ENCODE results near the gene RPRD1B. TPM values are rescaled to one million over a fixed set of nuclear protein-coding genes. Genes with fewer than 3 reads are reported as not detected.

Gene RPRD1B
- total and polyA plus RNA-seq, 2 donors (not counting 3 experiments of a cell fraction or from before 2014, with no cell fraction given), result 13.0 to 29.3 TPM

DNA sequence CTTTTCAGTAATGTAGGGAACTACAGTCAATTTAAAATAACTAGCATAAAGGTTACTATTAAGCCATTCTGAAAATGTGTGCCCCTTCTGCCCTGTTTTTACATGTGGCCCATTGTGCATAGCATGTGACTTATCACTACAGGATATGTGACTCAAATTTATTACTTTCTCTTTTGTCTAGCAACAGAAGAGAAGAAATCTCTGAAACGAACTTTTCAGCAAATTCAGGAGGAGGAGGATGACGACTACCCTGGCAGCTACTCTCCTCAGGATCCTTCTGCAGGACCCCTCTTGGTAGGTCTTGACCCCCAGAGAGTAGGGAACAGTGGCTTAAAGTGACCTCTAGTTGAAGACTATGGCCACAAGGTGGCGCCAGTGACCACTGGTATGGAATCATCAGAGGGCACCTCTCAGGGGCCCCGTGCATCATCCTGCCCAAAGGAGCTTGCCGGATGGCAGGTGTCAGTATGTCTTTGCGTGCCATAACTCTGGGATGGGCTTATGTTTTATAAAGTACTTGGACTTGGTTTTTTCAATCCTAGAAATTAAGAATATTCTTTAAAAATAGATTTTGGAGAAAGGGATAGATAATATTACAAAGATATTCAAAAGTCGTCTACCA lies 23.9 kb downstream of the RPRD1B start:
- ChIA-PET POLR2A (interaction anchor here (0.7 to 1.2 kb wide), 4 partner anchors 68 to 243 kb away, joined by 3 to 4 read pairs (median 3); no protein-coding TSS in a partner anchor), CTCF (interaction anchor here (0.5 to 5.9 kb wide), 47 partner anchors 9 to 493 kb away, joined by 3 to 130 read pairs (median 5); partner anchors contain the start of gene TGM2)
- peak overlapping the region; percentile 71 for H3K27ac ChIP-seq (ENCODE audit: insufficient read depth, low read depth, low read length)
- no peak overlapping the region for H3K4me3 ChIP-seq (replicated peaks in 1 of 3; ENCODE audit: insufficient read depth in 1 of 3, low read depth in 1 of 3, low read length in 3 of 3)
- intact Hi-C loops (cut with micrococcal nuclease), result loop anchor here (1.0 to 10.0 kb wide), 7 partner anchors 95 to 493 kb away; partner anchors contain the start of genes TGM2 and VSTM2L
- FAIRE-seq (peak; percentile 70), DNase-seq (ENCODE audit: low read depth, low spot score) (peak; percentile 84)
- TF ChIP-seq EZH2 (IDR thresholded peaks at IDR 0.05; ENCODE audit: borderline replicate concordance, low read depth, low read length, severe bottlenecking) (no peak), JUN (IDR thresholded peaks at IDR 0.05; ENCODE audit: borderline replicate concordance, insufficient read depth, insufficient read length, low read depth) (peak; percentile 34), POLR2AphosphoS5 (IDR thresholded peaks at IDR 0.05; ENCODE audit: insufficient read depth, low read depth, low read length) (no peak), POLR2A (IDR thresholded peaks at IDR 0.05; ENCODE audit: low read depth, low read length) (no peak), MAX (IDR thresholded peaks at IDR 0.05; ENCODE audit: insufficient read depth, insufficient read length) (no peak), FOS (IDR thresholded peaks at IDR 0.05; ENCODE audit: borderline replicate concordance, insufficient read depth, low read length) (peak; percentile 41), GATA2 (IDR thresholded peaks at IDR 0.05; ENCODE audit: insufficient read depth, insufficient read length, low read depth, low read length) (no peak), MYC (IDR thresholded peaks at IDR 0.05; ENCODE audit: low read depth, low read length) (peak; percentile 54)
- TF ChIP-seq, protein P1, sequence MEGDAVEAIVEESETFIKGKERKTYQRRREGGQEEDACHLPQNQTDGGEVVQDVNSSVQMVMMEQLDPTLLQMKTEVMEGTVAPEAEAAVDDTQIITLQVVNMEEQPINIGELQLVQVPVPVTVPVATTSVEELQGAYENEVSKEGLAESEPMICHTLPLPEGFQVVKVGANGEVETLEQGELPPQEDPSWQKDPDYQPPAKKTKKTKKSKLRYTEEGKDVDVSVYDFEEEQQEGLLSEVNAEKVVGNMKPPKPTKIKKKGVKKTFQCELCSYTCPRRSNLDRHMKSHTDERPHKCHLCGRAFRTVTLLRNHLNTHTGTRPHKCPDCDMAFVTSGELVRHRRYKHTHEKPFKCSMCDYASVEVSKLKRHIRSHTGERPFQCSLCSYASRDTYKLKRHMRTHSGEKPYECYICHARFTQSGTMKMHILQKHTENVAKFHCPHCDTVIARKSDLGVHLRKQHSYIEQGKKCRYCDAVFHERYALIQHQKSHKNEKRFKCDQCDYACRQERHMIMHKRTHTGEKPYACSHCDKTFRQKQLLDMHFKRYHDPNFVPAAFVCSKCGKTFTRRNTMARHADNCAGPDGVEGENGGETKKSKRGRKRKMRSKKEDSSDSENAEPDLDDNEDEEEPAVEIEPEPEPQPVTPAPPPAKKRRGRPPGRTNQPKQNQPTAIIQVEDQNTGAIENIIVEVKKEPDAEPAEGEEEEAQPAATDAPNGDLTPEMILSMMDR (IDR thresholded peaks at IDR 0.05; ENCODE audit: extremely low read depth in 1 of 2, insufficient read depth in 1 of 2, low read depth in 1 of 2, low read length in 2 of 2), result peak; percentile 76 to 93
- no peaks in the 10 kb centered on the region for H3K9me3 ChIP-seq (replicated peaks; ENCODE audit: control insufficient read depth, insufficient read depth, low read length)
- H2AFZ ChIP-seq (ENCODE audit: low read depth, low read length), result no peak overlapping the region
- peaks cover 3 to 9% of the 10 kb centered on the region in 2 experiments for H3K36me3 ChIP-seq (ENCODE audit: control insufficient read depth in 2 of 2, extremely low read depth in 1 of 2, insufficient read depth in 2 of 2, low read length in 2 of 2)
- H3K4me2 ChIP-seq (ENCODE audit: insufficient read depth, low read length), result peak overlapping the region; percentile 74
- H3K27me3 ChIP-seq (ENCODE audit: control insufficient read depth in 2 of 2, insufficient read depth in 2 of 2, low read length in 2 of 2), result no peaks in the 10 kb centered on the region
- no TSS peak for BruUV-seq (replicated peaks)
- dilution Hi-C loops (cut with MboI; ENCODE audit: extremely low pct_ligation_motif_present, low sequenced_read_pairs), result no loop called here
- H3K4me1 ChIP-seq (ENCODE audit: control insufficient read depth, extremely low read depth, insufficient read depth, low read length), result peaks cover 22% of the 10 kb centered on the region
- no peaks in the 10 kb centered on the region for H3K9me1 ChIP-seq (replicated peaks; ENCODE audit: control insufficient read depth, extremely low read depth, insufficient read depth, low read length)
- no peaks in the 10 kb centered on the region for H4K20me1 ChIP-seq (replicated peaks; ENCODE audit: control insufficient read depth, extremely low read depth, insufficient read depth, low read length)
- H3K79me2 ChIP-seq (ENCODE audit: control insufficient read depth, insufficient read depth, low read length), result peaks cover 24% of the 10 kb centered on the region
- peak overlapping the region; percentile 42 for H3K9ac ChIP-seq (replicated peaks; ENCODE audit: extremely low read depth, insufficient read depth, low read length)
